NB4 (cell line): ENCODE results near the gene LCN6.
"Not testable (repeated sequence)": the region's sequence is repeated elsewhere in the genome, so short reads cannot be mapped to it uniquely, and the experiment has no call there.

Source experiments
- DNase-seq: peaks from one replicate; pipeline ENCODE4 v3.0.0; 2010; ENCODE audit warnings: low read depth
- H3K4me3 ChIP-seq: one replicate; pipeline ENCODE4 v1.5.1; 2011; ENCODE audit warnings: mild to moderate bottlenecking, low read depth, low read length, moderate library complexity
- MYC ChIP-seq: IDR thresholded peaks from 2 replicates; pipeline ENCODE4 v1.6.1; 2011; ENCODE audit warnings: low read depth, low read length
- POLR2A ChIP-seq: IDR thresholded peaks from 2 replicates; pipeline ENCODE4 v1.6.1; 2011; ENCODE audit warnings: mild to moderate bottlenecking; ENCODE audit not compliant: insufficient read length; ENCODE audit errors: extremely low read depth
- TF ChIP-seq, protein P1 (sequence below): IDR thresholded peaks from 2 replicates; pipeline ENCODE4 v1.6.1; 2011; ENCODE audit warnings: low read depth, low read length
- TF ChIP-seq, protein P2 (sequence below): IDR thresholded peaks from one replicate; pipeline ENCODE4 v1.5.1; 2012; ENCODE audit warnings: low read depth, low read length

LCN6 gene

DNA sequence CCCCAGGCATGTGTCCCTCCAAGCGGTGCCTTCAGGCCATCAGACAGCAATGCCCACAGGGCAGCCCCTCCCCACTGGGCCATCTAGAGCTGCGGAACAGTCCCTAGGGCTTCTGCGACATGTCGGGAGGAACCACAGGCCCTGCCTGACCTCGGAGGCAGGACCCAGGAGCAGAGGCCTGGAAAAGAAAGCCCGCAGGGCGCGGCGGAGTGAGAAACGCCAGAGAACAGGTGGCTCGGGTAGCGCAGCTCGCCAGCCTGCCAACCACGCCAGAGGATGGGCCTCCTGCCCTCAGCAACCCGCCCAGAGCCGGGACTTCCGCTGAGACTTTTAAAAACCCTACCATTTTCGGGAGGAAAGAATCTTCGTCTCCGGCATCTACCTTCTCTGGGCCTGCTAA, 9.0 kb upstream of the LCN6 start:
- no peak for DNase-seq
- TF ChIP-seq POLR2A (no peak), MYC (no peak)
- TF ChIP-seq, protein P1, sequence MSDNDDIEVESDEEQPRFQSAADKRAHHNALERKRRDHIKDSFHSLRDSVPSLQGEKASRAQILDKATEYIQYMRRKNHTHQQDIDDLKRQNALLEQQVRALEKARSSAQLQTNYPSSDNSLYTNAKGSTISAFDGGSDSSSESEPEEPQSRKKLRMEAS = no peak
- TF ChIP-seq, protein P2, sequence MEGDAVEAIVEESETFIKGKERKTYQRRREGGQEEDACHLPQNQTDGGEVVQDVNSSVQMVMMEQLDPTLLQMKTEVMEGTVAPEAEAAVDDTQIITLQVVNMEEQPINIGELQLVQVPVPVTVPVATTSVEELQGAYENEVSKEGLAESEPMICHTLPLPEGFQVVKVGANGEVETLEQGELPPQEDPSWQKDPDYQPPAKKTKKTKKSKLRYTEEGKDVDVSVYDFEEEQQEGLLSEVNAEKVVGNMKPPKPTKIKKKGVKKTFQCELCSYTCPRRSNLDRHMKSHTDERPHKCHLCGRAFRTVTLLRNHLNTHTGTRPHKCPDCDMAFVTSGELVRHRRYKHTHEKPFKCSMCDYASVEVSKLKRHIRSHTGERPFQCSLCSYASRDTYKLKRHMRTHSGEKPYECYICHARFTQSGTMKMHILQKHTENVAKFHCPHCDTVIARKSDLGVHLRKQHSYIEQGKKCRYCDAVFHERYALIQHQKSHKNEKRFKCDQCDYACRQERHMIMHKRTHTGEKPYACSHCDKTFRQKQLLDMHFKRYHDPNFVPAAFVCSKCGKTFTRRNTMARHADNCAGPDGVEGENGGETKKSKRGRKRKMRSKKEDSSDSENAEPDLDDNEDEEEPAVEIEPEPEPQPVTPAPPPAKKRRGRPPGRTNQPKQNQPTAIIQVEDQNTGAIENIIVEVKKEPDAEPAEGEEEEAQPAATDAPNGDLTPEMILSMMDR = no peak
- no peak overlapping the region for H3K4me3 ChIP-seq

DNA sequence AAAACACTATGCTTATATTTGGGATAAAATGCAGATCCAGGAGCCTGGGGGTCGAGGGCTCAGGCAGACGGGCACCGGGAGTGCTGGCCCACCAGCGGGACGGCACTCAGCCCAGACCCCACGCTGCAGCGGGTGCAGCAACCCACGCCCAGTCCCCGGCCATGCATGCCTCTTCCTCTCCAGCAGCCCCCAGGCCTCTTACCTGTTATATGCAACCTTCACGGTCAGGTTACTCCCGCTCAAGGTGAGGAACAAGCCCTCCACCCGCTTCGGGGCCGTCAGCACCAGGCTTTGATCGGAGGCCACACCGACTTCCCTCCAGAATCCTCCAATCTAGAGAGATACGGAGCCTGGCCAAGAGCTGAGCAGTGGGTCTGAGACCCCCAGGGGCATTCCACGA, 8.5 kb upstream of the LCN6 start:
- no peak overlapping the region for H3K4me3 ChIP-seq
- DNase-seq = no peak
- TF ChIP-seq, protein P2 = no peak
- TF ChIP-seq, protein P1 = no peak
- TF ChIP-seq POLR2A (no peak), MYC (no peak)

DNA sequence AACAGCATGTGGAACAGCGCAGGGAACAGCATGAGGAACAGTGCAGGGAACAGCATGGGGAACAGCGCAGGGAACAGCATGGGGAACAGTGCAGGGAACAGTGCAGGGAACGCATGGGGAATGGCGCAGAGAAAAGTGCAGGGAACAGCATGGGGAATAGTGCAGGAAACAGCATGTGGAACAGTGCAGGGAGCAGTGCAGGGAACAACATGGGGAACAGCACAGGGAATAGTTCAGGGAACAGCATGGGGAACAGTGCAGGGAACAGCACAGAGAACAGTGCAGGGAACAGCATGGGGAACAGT, 7.8 kb upstream of the LCN6 start:
- no peak overlapping the region for H3K4me3 ChIP-seq
- TF ChIP-seq, protein P1 = no peak
- no peak for TF ChIP-seq MYC
- no peak for TF ChIP-seq POLR2A
- DNase-seq = no peak

DNA sequence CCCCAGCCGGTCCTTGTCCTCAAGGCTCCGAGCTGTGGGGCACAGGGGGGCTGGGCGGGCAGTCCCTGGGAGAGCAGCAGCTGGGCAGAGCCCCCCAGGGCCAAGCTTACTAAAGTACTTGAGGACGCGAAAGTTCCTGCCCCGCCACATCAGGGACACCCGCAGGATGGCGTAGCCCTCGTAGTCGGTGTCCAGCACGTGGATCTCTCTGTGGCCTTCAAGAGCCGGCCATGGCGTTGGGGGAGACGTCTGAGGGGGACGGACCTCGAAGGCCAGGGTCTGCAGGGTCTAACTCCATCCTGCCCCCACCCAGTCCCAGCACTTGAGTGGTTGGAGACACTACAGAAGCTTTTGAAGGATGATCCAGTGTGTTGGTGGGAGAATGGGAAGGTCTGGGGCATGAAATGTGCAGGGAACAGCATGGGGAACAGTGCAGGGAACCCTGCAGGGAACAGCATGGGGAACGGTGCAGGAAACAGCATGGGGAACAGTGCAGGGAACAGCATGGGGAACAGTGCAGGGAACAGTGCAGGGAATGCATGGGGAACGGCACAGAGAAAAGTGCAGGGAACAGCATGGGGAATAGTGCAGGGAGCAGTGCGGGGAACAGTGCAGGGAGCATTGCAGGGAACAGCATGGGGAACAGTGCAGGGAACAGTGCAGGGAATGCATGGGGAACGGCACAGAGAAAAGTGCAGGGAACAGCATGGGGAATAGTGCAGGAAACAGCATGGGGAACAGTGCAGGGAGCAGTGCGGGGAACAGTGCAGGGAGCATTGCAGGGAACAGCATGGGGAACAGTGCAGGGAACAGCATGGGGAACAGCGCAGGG, 7.2 kb upstream of the LCN6 start:
- not testable (repeated sequence) for H3K4me3 ChIP-seq

DNA sequence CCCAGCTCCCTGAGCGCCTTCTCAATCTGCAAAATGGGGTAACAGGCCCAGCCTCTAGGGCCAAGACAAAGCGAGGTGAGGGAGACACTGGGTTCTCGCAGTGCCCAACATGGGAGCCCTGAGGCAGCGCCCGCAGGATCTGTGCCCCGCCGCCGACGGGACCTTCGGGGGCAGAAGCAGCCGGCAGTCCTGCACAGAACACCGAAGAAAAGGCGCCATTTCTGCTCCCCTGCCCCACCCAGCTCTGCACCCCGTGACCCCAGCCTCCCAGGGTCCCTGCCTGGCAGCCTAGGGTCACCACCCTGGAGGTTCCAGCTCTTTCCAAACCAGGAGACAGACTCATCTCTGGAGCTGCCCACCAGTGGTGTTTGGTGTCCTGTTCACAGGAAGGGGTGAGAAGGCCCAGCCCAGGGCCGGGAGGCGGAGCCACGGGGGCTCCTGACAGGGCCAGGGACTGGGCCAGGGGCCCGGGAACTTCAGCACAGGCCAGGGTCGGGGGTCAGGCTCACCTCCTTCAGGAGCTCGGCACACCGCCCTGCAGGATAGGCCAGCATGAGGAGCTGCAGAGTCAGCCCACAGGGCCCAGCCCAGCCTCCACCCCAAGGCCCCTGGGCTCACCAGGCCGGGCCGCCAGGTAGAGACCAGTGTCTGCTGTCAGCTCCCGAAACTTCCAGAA, 6.4 kb upstream of the LCN6 start:
- no peak for DNase-seq
- TF ChIP-seq MYC (no peak), POLR2A (no peak)
- TF ChIP-seq, protein P1 = no peak
- no peak overlapping the region for H3K4me3 ChIP-seq

More for the DNA sequence above, 7.2 kb upstream of the LCN6 start:
- DNase-seq = not testable (repeated sequence)

DNA sequence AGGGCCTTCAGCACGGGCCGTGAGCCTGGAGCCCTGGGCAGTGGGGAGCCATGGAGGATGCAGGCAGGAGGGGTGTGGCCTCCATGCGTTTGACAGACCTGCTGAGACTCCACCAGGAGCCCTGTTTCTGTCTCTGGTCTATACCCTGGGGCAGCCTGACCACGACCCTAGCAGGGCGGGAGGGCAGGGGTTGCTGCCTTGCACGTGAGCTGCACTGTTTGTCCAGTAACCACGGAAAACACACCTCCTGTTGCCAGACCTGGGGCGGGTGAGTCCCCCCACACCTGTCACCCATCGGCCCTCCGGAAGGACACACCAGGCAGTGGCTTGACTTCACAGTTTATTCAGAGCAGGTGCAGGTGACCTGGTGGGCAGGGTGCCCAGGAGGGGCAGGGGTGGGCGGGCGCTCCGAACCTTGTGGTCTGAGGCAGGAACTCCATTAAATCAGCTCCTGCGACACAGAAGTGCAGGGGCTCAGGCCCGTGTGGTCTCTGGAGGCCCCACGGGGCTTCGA, 5.8 kb upstream of the LCN6 start:
- TF ChIP-seq MYC = no peak
- TF ChIP-seq, protein P1 = no peak
- no peak for TF ChIP-seq POLR2A
- TF ChIP-seq, protein P2 = no peak
- no peak for DNase-seq
- H3K4me3 ChIP-seq = no peak overlapping the region

DNA sequence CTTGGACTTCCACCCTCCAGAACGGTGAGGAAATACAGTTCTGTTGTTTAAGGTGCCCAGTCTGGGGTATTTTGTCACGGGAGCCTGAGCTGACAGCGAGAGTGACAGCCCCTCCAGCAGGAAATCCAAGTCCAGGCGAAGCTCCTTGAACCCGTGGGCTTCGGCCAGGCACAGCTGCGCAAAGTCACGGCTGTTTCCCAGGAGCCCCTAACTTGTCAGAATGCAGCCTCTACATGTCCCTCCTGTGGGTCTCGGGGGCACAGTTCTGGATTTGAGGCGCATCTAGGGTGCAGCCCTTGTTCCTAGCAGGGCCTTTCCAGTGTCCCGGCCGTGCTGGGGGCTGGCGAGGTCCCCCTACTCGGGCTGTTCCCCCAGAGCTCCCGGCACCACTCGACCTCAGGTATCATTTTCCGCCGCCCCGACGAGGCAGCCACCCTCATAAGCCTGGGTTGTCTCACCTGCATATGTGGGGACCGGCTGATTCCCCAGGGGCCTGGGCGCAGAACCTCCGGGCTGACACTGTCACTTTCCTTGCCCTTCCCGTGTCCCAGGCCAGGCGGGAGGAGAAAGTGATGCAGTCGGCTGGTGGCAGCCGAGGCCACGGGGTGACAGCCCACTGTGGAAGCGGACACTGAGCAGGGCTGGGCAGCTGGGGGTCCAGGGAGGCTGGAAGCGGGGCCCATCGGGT, 5.2 kb upstream of the LCN6 start:
- TF ChIP-seq, protein P1 = no peak
- TF ChIP-seq, protein P2 = no peak
- TF ChIP-seq MYC = no peak
- TF ChIP-seq POLR2A = no peak
- H3K4me3 ChIP-seq = no peak overlapping the region
- DNase-seq = no peak
